Measurements from ENCODE around the gene BANP.
"Not testable (repeated sequence)": the region's sequence is repeated elsewhere in the genome, so short reads cannot be mapped to it uniquely, and the experiment has no call there.

GRCh38 chr16:88033003-88033740, 81.9 kb downstream of the BANP start:
- TF ChIP-seq POLR2AphosphoS5 (IDR thresholded peaks at IDR 0.05; ENCODE audit: insufficient read depth in 1 of 2, low read depth in 1 of 2) = not testable (repeated sequence)
- TF ChIP-seq, protein P1, sequence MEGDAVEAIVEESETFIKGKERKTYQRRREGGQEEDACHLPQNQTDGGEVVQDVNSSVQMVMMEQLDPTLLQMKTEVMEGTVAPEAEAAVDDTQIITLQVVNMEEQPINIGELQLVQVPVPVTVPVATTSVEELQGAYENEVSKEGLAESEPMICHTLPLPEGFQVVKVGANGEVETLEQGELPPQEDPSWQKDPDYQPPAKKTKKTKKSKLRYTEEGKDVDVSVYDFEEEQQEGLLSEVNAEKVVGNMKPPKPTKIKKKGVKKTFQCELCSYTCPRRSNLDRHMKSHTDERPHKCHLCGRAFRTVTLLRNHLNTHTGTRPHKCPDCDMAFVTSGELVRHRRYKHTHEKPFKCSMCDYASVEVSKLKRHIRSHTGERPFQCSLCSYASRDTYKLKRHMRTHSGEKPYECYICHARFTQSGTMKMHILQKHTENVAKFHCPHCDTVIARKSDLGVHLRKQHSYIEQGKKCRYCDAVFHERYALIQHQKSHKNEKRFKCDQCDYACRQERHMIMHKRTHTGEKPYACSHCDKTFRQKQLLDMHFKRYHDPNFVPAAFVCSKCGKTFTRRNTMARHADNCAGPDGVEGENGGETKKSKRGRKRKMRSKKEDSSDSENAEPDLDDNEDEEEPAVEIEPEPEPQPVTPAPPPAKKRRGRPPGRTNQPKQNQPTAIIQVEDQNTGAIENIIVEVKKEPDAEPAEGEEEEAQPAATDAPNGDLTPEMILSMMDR (IDR thresholded peaks at IDR 0.05) = not testable (repeated sequence)
